LNCAP (cell line): ENCODE results near the gene ATP10B.

Experiments
- TF ChIP-seq, protein P1 (sequence below): fragments of 450-650 bp; IDR thresholded peaks from 2 replicates; pipeline ENCODE4 v1.5.1; 2017; ENCODE audit warnings: mild to moderate bottlenecking

ATP10B gene

GRCh38 chr5:160618286-160618685 is 233.7 kb downstream of the ATP10B start:
- TF ChIP-seq, protein P1, sequence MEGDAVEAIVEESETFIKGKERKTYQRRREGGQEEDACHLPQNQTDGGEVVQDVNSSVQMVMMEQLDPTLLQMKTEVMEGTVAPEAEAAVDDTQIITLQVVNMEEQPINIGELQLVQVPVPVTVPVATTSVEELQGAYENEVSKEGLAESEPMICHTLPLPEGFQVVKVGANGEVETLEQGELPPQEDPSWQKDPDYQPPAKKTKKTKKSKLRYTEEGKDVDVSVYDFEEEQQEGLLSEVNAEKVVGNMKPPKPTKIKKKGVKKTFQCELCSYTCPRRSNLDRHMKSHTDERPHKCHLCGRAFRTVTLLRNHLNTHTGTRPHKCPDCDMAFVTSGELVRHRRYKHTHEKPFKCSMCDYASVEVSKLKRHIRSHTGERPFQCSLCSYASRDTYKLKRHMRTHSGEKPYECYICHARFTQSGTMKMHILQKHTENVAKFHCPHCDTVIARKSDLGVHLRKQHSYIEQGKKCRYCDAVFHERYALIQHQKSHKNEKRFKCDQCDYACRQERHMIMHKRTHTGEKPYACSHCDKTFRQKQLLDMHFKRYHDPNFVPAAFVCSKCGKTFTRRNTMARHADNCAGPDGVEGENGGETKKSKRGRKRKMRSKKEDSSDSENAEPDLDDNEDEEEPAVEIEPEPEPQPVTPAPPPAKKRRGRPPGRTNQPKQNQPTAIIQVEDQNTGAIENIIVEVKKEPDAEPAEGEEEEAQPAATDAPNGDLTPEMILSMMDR, result no peak

DNA sequence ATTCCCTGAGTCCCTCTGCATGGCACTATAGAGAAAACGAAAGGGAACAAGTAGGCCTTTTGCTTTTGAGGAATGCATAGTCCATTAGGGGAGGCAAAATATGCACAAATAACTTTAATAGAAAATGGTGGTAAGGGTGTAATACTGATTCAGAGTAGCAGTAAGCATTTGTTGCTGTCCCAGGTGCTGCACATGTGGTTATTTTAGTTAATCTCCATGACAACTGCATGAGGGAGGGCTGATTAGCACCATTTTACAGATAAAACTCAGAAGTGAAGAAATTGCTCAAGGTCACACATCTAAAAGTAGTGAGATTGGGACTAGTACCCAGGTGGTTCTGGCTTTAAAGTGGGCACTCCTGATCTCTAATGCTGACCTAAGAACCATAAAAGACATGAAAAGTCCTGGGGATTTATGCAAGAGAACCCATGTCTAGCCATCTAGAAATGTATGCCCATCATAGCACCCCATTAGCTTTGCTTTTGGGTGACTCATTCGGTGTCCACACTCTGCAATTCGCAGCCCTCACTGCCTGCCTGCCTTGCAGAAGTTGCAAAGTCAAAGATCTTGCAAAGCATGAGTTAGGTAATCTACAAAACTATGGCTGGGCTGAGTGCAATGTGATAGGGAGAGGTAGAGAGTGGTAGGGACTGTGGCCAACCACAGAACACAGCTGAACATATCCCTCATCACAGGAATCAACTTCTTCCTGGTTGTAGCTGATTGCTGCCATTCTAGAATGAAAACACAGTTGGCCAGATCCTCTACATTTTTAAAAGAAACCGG is 235.1 kb downstream of the ATP10B start:
- TF ChIP-seq, protein P1, result no peak

- TF ChIP-seq, protein P1, result no peak
Observed at GRCh38 chr5:160614136-160614535, 237.9 kb downstream of the ATP10B start.

- TF ChIP-seq, protein P1, result no peak
Observed at GRCh38 chr5:160605266-160605665, 246.7 kb downstream of the ATP10B start.

GRCh38 chr5:160604484-160604883 is 247.5 kb downstream of the ATP10B start:
- TF ChIP-seq, protein P1, result no peak

- TF ChIP-seq, protein P1, result no peak
Observed at GRCh38 chr5:160602744-160603143, 249.3 kb downstream of the ATP10B start.

DNA sequence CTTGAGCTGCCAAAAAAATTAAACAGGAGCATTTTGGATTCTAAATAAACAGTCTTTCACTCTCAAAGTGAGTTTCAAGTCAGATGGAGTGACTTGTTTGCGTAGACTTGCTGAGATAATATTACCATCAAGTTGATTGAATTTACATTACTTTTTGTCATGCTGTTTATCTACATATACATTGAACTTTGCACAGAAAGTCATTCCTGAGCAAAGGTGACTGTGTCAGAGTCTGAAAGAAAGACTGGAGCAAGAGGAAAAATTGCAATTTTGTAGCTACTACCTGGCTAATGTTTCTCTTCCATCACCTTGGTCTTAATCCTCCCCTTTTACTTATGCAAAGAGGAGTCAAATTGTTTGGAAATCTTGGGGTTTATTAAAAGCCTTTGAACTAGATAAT is 251.0 kb downstream of the ATP10B start:
- TF ChIP-seq, protein P1, result no peak
